Measurements from ENCODE around the gene AP2B1.
"Not testable (repeated sequence)": the region's sequence is repeated elsewhere in the genome, so short reads cannot be mapped to it uniquely, and the experiment has no call there.

Gene AP2B1

DNA sequence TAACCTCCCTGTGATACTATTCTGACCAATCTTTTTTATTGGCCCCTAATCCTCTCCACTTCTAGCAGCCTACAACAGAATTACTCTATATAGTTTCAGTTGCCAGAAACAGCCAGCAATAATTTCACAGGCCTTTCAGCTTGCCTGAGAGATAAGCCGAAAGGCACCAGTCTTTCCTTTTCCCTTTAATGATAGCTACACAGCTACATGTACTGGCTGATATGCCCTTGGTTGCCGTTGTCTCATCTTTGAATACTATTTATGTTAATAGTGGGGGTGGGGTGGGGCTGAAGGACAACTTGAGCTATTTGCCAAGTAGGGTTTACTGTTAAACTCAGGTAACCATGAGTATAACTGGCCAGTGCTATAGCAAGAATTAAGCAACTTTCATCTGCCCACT, 108.5 kb downstream of the AP2B1 start:
- DNase-seq (ENCODE audit: low read depth in 2 of 2) = no peak

DNA sequence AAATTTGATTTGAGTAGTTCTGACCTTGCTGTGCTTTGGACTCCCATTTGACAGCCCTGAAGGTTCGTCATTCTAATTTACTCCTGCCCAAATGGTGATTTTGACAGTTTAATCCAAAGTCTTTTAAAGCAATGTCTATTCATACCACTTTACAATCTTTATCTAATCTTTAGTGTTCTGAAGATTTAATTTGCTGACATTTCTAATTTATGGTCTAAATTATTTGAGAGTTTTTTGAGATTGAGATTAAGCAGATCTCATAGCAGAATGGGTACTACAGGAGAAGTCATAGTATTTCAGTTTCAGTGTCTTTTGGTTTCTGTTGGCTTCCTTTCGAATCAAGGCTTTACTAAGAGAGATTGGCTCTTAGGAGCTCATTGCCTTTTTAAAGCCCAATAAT, 111.7 kb downstream of the AP2B1 start:
- DNase-seq (ENCODE audit: low read depth in 2 of 2) = no peak

DNA sequence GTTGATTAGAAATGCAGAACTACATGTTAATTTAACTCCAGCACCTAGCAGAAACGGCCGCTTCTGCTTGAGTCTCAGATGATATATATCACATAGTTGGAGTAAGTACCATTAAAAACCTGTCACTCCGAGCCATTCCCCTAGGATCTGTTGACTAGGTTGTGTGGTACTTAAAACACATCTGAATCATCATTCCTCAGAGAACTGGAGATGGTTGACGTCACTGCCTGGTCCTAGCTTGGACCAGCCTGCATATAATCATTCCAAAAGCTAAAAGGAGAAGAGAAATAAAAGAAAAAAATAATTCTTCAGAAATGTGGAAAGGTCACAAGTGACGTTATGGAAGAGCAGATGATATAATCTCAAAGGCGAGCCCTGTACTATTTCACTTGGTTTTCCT, 113.0 kb downstream of the AP2B1 start:
- no peak for DNase-seq (ENCODE audit: low read depth in 2 of 2)

GRCh38 chr17:35701491-35701890, 114.4 kb downstream of the AP2B1 start:
- DNase-seq (ENCODE audit: low read depth in 2 of 2) = no peak

DNA sequence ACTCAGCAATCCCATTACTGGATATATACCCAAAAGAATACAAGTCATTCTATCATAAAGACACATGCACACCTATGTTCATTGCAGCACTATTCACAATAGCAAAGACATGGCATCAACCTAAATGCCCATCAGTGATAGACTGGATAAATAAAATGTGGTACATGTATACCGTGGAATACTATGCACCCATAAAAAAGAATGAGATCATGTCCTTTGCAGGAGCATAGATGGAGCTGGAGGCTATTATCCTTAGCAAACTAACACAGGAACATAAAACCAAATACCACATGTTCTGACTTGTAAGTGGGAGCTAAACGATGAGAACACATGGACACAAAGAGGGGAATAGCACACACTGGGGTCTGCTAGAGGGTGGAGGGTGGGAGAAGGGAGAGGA, 116.2 kb downstream of the AP2B1 start:
- DNase-seq (ENCODE audit: low read depth in 2 of 2) = not testable (repeated sequence)

- no peak for DNase-seq (ENCODE audit: low read depth in 2 of 2)
These were observed 118.1 kb downstream of the AP2B1 start for GRCh38 chr17:35705230-35705629.

GRCh38 chr17:35705705-35706104, 118.6 kb downstream of the AP2B1 start:
- no peak for DNase-seq (ENCODE audit: low read depth in 2 of 2)

DNA sequence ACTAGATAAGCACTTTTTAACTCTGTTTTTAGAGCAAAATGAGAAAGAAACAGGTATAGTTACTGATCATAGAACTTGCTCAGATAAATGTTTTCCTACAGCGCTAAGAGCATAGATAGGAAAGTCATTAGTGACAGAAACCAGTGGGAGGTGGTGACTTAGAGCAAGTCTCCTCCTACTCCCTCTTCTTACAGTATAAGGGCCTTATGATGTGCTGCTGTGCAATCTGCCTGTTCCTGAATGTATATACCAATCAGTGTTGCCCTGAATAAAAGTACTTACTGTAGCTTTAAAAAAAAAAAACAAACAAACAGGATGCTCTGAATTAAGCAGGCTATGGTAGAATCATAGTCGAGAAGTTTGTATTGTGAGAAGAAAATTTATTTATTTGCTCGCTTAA, 121.0 kb downstream of the AP2B1 start:
- DNase-seq (ENCODE audit: low read depth in 2 of 2) = no peak

GRCh38 chr17:35708951-35709350, 121.8 kb downstream of the AP2B1 start:
- DNase-seq (ENCODE audit: low read depth in 2 of 2) = no peak

DNA sequence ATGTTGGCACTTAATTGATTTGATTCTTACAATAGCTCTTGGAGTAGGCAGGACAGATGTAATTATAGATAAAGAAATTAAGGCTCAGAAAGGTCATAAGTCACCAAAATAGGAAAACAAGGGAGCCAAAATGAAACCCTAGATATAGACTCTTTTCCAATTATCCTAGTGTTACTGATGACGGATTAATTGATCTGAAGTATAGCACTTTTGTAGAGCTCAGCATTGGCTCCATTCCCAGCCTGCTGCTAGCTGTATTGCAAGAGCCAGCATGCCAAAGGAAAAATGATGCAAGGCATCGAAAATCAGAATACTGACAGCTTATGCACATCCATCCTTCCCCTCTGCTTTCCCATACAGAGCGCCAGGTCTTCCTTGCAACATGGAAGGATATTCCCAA, 122.8 kb downstream of the AP2B1 start:
- no peak for DNase-seq (ENCODE audit: low read depth in 2 of 2)

DNA sequence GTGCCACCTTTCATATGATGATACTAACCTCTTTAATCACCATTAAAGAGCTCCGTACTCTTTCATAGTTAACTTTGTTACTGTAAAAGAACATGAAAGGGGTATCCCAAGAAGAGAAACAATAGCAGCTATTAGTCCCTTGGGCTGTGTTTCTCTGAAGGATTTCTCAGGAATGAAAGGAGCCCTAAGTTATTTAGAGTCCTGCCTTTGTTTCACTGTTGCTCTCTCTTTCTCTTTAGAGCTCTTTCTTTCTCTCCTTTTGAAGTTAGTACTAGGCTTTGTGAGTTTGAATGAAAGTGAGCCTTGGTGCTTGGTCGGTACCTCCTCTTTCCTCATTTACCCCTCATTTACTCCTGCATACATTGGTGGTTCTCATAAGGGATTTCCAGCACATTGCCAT, 123.8 kb downstream of the AP2B1 start:
- no peak for DNase-seq (ENCODE audit: low read depth in 2 of 2)

DNA sequence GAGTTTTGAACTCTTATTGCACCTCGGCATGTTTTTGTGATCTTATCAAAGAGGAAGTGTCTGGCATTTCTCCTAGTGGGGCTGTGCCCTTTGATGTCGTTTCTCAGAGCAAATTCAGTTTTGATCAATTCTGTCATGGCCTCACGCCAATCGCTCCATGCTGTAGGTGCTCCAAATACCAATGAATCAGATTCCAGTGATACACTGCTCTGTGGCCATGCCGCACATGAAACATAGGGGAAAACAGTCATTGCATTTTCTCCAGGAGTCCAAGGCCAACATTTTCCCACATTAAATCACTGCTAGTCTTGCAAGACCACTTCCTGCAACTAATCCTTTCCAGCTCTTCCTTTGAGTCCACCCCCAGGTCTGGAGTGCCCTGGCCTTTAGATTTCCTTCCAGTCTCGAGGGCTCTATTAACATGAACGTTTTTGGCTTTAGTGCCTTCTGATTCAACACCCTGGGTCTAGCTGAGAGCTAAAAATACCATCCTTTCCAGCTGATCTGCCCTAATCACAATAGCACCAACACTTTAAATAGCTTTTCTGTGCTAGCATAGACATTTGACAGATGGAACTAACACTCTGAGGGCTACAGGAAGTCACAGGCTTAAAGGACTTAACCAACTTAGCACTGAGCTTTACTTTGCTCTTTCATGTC, 126.1 kb downstream of the AP2B1 start:
- DNase-seq (ENCODE audit: low read depth in 2 of 2) = no peak

GRCh38 chr17:35714988-35715387, 127.9 kb downstream of the AP2B1 start:
- no peak for DNase-seq (ENCODE audit: low read depth in 2 of 2)

DNA sequence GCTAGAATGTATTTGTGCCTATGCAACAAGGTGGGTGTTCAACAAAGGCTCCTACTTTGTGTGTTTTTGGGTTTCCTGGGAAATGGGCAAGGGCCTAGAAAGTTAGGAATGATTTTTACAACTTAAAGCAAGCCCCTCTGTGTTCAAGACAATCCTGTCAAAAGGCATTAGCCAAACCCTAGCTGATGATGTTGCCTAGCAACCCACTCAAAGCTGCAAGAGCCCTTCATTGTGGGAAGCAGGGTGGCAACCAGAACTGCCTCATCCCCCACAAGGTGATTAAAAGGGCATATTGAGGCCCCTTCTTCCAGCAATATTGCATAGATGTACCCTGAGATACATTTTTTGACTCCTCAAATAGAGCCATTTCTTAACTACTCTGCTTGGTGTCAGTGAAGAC, 128.3 kb downstream of the AP2B1 start:
- DNase-seq (ENCODE audit: low read depth in 2 of 2) = no peak

- DNase-seq (ENCODE audit: low read depth in 2 of 2) = no peak
These were observed 129.1 kb downstream of the AP2B1 start for GRCh38 chr17:35716173-35716572.

DNA sequence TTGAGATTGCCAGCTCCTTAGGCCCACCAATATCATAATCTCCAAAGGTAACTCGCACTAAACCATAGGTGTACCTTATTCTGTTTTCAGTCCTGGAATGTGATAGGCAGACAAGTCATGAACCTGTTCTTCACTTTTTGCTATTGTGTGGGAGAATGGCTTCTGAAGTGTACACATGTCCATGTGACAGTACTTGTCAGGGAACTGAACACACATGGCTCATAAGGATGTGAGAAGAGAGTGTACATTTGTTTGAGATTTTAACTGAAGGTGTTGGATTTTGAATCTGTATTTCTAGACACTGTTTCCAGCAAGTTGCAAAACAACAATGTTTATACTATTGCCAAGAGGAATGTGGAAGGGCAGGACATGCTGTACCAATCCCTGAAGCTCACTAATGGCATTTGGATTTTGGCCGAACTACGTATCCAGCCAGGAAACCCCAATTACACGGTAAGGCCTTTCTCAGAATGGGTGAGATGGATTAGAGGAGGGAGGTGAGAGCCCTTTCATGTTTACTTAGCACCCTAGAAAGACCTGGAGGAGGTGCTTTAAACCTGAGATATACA, 129.9 kb downstream of the AP2B1 start:
- DNase-seq (ENCODE audit: low read depth in 2 of 2) = no peak

- no peak for DNase-seq (ENCODE audit: low read depth in 2 of 2)
These were observed 130.4 kb downstream of the AP2B1 start for GRCh38 chr17:35717475-35717874.

- no peak for DNase-seq (ENCODE audit: low read depth in 2 of 2)
These were observed 136.6 kb downstream of the AP2B1 start for GRCh38 chr17:35723735-35724134.

DNA sequence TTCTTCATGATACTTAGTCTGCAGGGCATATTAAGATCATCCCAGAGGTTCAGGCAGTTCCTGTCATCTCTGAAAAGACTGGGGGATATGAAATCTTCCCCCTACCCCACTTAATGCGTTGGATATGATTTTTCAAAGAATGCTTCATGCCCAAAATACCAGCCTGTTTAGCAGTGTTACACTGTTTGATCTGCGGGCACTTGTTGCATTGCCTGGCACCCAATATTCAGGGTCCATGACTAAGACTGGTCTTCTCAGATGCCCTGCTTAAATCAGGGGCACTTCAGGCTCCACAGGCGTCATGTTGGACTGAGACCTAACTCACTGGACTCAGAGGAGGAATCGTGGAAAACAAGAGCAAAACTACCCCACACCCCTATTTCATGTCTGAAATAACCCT, 137.9 kb downstream of the AP2B1 start:
- no peak for DNase-seq (ENCODE audit: low read depth in 2 of 2)

GRCh38 chr17:35725802-35726126, 138.6 kb downstream of the AP2B1 start:
- no peak for DNase-seq (ENCODE audit: low read depth in 2 of 2)

GRCh38 chr17:35726127-35726952, 139.2 kb downstream of the AP2B1 start:
- no peak for DNase-seq (ENCODE audit: low read depth in 2 of 2)

GRCh38 chr17:35726953-35727460, 139.9 kb downstream of the AP2B1 start:
- DNase-seq (ENCODE audit: low read depth in 2 of 2) = no peak

GRCh38 chr17:35727635-35728034, 140.5 kb downstream of the AP2B1 start:
- DNase-seq (ENCODE audit: low read depth in 2 of 2) = no peak

All from stimulated activated CD8-positive, alpha-beta memory T cell treated with anti-CD3 and anti-CD28 coated beads, Interleukin-2, amount 100 ng/mL, for 1 hour (primary cell).